Heart right ventricle (tissue), 16 donors: Measurements from ENCODE around the gene CCDC69. TPM values are rescaled to one million over a fixed set of nuclear protein-coding genes. Genes with fewer than 3 reads are reported as not detected.
A peak's percentile ranks its signal among the peaks of the same experiment; 100 is the strongest.

Experiments used
- ATAC-seq, 8 donors: fragments of 200-7000 bp; cut with Tn5 transposase; one replicate each; pipeline ENCODE4 v1.9.1; 2020; ENCODE audit warnings: mild to moderate bottlenecking in 8 of 8, moderate library complexity in 8 of 8, moderate number of reproducible peaks in 1 of 8
- DNase-seq, 2 donors: peaks; one replicate each; pipeline ENCODE4 v3.0.0-alpha.2; 2020
- H3K27ac ChIP-seq, 10 donors: fragments of 200-600 bp; sonication (generic) in 2 of 10; one replicate each; pipeline versions ENCODE4 v1.5.0 to v1.8.0; 2020 to 2022; ENCODE audit warnings: mild to moderate bottlenecking in 3 of 10
- H3K27me3 ChIP-seq, 7 donors: fragments of 200-600 bp; one replicate each; pipeline ENCODE4 v1.8.0; 2021 to 2022; ENCODE audit warnings: mild to moderate bottlenecking in 2 of 7
- H3K36me3 ChIP-seq, 9 donors: fragments of 200-600 bp; sonication (generic) in 1 of 9; one replicate each; pipeline versions ENCODE4 v1.5.0 to v1.8.0; 2020 to 2022; ENCODE audit warnings: mild to moderate bottlenecking in 2 of 9
- H3K4me1 ChIP-seq, 9 donors: fragments of 200-600 bp; sonication (generic) in 1 of 9; one replicate each; pipeline versions ENCODE4 v1.5.0 to v1.8.0; 2020 to 2022; ENCODE audit warnings: mild to moderate bottlenecking in 4 of 9
- H3K4me3 ChIP-seq, 10 donors: fragments of 200-600 bp; sonication (generic) in 2 of 10; one replicate each; pipeline versions ENCODE4 v1.5.0 to v1.8.0; 2020 to 2022; ENCODE audit warnings: mild to moderate bottlenecking in 7 of 10, moderate library complexity in 2 of 10
- H3K9me3 ChIP-seq, 11 donors: fragments of 200-600 bp in 10 of 11; sonication (generic) in 2 of 11; one replicate each; pipeline versions ENCODE4 v1.5.0 to v1.8.0; 2013 to 2022; ENCODE audit warnings: mild to moderate bottlenecking in 2 of 11, control low read depth in 1 of 11, moderate library complexity in 1 of 11
- WGBS, 2 donors: extraction: QIAGEN DNeasy Blood & Tissue Kit; methylation state at CpG; one replicate each; pipeline ENCODE4 v1.1.7; 2013; ENCODE audit warnings: inconsistent platforms in 1 of 2; 5-methylcytosine and 5-hydroxymethylcytosine counted together
- intact Hi-C, 10 donors: fragments of 100-400 bp; cut with DNase I; formaldehyde crosslinking; loops; one replicate each; pipeline versions ENCODE4 v1.11.1 to v1.14.2; 2022
- polyA plus RNA-seq, 2 donors: library from polyadenylated mRNA; stranded (reverse); fragments of 200-250 nt; gene quantifications; one replicate each; pipeline ENCODE4 v1.2.3, GENCODE V29; 2013
- total RNA-seq, 10 donors: library from RNA; stranded (reverse); fragmentation: NEBNext Ultra II Directional in 3 of 10; extraction: Animal tissue kit (Norgen Biotek cat#: 25700) in 3 of 10; gene quantifications; one replicate each; pipeline versions ENCODE4 v1.2.1 to v1.2.4, GENCODE V29; 2021 to 2023
- TF ChIP-seq, protein P1 (sequence below), 9 donors: fragments of 200-600 bp; sonication (generic) in 2 of 9; IDR thresholded peaks; one replicate each; pipeline versions ENCODE4 v1.5.0 to v1.8.0; 2021 to 2022; ENCODE audit warnings: antibody characterized with exemption in 9 of 9, mild to moderate bottlenecking in 5 of 9, moderate library complexity in 1 of 9
- donor health status: Arrhythmogenic right ventricular cardiomyopathy.
- donor health status: ischemic (EF 13 %, LVEDD 7.1; RV severe dilation, severe dysfunction).
- donor health status: healthy with polysubstance abuse.
- donor health status: DM: no; HTN: yes; CAD: no.
- donor health status: DM: no; HTN: no; CAD: no.
- donor health status: ischemic (EF 25% LVEDD 6.9; RV normal size, moderate dysfunction).
- donor health status: ischemic (EF 25% LVEDD 5.7; RV mildly dilated, moderate dysfunction).
- donor health status: healthy.
- donor health status: DM: yes; HTN: yes; CAD: no.
- donor health status: Ischemic cardiomyopathy.
- donor health status: ischemic (EF 35%, LVEDD 5.7; RV mildly dilated, moderate dysfunction).
- donor health status: nonischemic (EF 11% LVEDD 7.7; RV severe dilation, severe dysfunction).
- donor health status: DM: yes; HTN: yes; CAD: no.
- donor health status: PGD.
- donor health status: ischemic (EF 29% LVEDD 5.4; RV normal size, mild dysfunction).
- donor health status: nonischemic (EF 23%, LVEDD 6.1; RV moderate dilation, normal function).

Gene CCDC69
- total and polyA plus RNA-seq, 12 donors, result 50.8 to 191 (median 104) TPM

DNA sequence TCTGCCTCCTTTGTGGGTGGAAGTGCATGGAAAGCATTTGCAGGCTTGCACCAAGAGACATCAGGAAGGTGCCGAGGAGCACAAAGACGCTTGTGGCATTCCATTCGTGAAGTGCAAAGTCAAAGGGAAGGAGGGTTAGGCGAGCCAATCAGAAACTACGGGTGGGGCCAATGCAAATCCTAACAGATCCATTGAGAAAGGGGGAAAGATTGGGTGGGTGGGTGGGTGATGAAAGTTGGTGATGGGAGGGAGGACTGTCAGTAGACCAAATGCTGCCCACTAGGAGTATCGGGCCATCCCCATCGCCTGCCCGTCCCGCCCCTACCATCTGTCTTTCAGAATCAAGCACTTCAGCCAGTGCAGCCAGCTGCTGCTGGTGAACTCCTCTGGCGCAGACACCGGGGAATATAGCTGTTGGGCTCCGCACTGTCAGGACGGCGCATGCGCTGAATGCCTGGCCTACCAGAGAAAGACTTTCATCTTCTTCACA lies 49.2 kb downstream of the CCDC69 start:
- Histone ChIP-seq H3K9me3 (no peaks in the 10 kb centered on the region), H3K27me3 (no peaks in the 10 kb centered on the region), H3K27ac (peak overlapping the region in 2 of 10 donors; percentile 13 to 22), H3K4me3 (peak overlapping the region in 2 of 10 donors; percentile 2 to 16), H3K4me1 (peaks cover 0 to 12% (median 0%) of the 10 kb centered on the region in 9 donors), H3K36me3 (peaks cover 0 to 20% (median 0%) of the 10 kb centered on the region in 9 donors)
- ATAC-seq (peak in 7 of 8 donors; percentile 21 to 71 (median 49)), DNase-seq (no peak)
- TF ChIP-seq, protein P1, sequence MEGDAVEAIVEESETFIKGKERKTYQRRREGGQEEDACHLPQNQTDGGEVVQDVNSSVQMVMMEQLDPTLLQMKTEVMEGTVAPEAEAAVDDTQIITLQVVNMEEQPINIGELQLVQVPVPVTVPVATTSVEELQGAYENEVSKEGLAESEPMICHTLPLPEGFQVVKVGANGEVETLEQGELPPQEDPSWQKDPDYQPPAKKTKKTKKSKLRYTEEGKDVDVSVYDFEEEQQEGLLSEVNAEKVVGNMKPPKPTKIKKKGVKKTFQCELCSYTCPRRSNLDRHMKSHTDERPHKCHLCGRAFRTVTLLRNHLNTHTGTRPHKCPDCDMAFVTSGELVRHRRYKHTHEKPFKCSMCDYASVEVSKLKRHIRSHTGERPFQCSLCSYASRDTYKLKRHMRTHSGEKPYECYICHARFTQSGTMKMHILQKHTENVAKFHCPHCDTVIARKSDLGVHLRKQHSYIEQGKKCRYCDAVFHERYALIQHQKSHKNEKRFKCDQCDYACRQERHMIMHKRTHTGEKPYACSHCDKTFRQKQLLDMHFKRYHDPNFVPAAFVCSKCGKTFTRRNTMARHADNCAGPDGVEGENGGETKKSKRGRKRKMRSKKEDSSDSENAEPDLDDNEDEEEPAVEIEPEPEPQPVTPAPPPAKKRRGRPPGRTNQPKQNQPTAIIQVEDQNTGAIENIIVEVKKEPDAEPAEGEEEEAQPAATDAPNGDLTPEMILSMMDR (IDR thresholded peaks at IDR 0.05), result no peak
- intact Hi-C loops, result loop anchor here in 1 of 10 donors (10.0 kb wide), 1 partner anchor 60 kb away; no protein-coding TSS in a partner anchor
- WGBS, 2 donors, result 71 to 74% methylated on average over 15 of the region's 15 CpGs

DNA sequence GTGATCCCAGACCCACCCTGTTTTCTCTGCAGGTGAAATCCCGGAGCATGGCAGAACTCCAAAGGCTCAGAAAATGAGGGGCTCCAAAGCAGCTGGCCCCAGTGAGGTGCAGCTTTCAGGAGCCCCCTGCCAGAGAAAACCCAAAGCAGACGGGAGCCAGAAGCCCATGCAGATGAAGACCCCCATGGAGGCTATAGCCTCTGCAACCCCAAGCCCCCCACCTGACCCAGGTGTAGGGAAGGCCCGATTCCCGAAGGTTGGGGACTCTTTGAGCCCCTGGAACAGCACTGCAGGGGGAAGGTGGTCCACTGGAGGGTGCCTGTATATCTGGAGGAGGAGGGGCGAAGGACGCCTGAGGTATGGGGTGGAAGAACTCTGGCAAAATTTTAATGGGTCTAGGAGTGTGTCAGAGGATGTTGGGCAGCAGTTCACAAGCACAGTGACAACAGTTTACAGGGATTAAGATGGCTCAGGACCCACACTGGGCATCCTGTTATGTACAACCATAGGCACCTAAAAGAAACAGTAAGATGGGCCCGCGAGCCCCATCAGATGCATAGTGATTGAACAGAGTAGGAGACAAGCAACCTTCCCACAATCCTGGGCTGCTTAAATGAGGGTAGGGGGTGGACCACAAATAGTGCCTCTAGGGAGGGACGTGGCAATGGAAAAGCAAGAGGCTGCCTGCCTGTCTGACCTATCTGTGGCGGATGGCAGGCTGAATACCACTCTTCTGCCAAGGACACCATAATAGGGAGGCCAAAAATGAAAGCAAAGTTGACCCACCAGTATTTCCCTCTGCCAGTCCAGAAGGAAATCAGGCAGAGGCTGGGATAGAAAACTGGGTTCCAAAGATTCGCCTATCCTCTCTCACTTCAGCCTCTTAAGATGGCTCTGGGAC lies 49.9 kb downstream of the CCDC69 start:
- peak; percentile 9 to 39 (median 34) for ATAC-seq
- intact Hi-C loops, result loop anchor here in 1 of 10 donors (10.0 kb wide), 1 partner anchor 61 kb away; no protein-coding TSS in a partner anchor
- H3K27ac ChIP-seq, result peak overlapping the region in 1 of 10 donors; percentile 22
- TF ChIP-seq, protein P1 (IDR thresholded peaks at IDR 0.05), result no peak
- peaks cover 0 to 13% (median 0%) of the 10 kb centered on the region in 9 donors for H3K36me3 ChIP-seq
- H3K4me1 ChIP-seq, result peaks cover 0 to 15% (median 4%) of the 10 kb centered on the region in 9 donors
- H3K9me3 ChIP-seq, result no peaks in the 10 kb centered on the region
- H3K4me3 ChIP-seq, result peak overlapping the region in 2 of 10 donors; percentile 2 to 16
- no peak for DNase-seq
- WGBS, 2 donors, result 84 to 87% methylated on average over 11 of the region's 11 CpGs
- no peaks in the 10 kb centered on the region for H3K27me3 ChIP-seq

DNA sequence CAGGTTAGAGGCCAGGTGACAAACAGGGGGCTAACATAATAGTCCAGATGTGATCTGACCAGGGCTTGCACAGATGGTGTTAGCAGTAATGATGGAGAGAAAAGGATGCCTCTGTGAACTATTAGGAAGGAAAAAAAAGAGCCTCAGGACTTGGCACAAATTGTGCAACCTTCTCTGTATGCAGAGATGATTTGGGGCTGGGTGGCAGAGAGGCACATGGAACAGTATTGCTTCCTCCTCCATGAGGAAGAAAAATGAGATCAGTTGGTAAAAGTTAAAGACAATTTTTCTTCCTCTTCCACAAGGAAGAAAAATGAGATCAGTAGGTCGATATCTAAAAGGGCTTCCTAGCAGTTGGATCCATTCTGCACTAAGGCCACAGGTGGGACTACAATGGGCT lies 52.4 kb downstream of the CCDC69 start:
- ATAC-seq (no peak), DNase-seq (no peak)
- Histone ChIP-seq H3K4me1 (peaks cover 0 to 22% (median 6%) of the 10 kb centered on the region in 9 donors), H3K27ac (no peak overlapping the region), H3K4me3 (no peak overlapping the region), H3K27me3 (no peaks in the 10 kb centered on the region), H3K36me3 (no peaks in the 10 kb centered on the region), H3K9me3 (no peaks in the 10 kb centered on the region)
- TF ChIP-seq, protein P1 (IDR thresholded peaks at IDR 0.05), result no peak
- 83 to 84% methylated on average over 1 of the region's 1 CpG for WGBS, 2 donors
- intact Hi-C loops, result loop anchor here in 1 of 10 donors (10.0 kb wide), 1 partner anchor 63 kb away; no protein-coding TSS in a partner anchor

DNA sequence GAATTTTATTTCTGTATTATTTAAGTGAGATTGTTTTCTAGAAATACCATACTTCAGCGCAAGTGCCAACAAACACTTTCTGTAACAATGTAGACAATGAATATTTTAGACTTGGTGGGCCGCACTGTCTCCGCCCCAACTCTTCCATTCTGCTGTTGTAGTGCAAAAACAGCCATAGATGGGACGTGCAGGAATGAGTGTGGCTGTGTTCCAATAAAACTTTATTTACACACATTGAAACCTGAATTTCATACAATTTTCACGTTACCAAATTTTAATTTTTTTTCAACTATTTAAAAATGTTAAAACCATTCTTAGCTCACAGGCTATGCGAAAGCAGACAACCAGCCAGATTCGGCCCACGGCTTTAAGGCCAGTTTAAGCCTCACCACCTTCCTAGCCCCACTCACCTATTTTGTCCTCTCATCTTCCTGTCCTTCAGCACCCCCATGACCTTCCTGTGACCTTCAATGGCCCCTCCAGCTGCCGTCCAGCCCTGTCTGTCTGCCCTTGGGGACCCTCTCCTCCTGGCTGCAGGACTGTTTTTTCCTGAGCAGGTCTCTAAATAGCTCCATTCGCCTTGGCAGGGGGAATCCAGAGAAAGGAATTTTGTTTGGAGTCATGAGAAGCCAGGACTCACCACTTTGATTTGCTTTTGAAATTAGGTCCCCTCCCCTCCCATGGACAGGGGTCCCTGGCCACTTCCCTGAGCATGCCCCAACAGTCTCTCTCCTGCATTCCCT lies 55.1 kb downstream of the CCDC69 start:
- Histone ChIP-seq H3K27me3 (no peaks in the 10 kb centered on the region), H3K36me3 (no peaks in the 10 kb centered on the region), H3K4me1 (peaks cover 3 to 22% (median 13%) of the 10 kb centered on the region in 9 donors), H3K9me3 (no peaks in the 10 kb centered on the region), H3K4me3 (no peak overlapping the region), H3K27ac (no peak overlapping the region)
- TF ChIP-seq, protein P1 (IDR thresholded peaks at IDR 0.05), result no peak
- DNase-seq (no peak), ATAC-seq (no peak)
- WGBS, 2 donors, result 42 to 74% methylated on average over 10 of the region's 10 CpGs
- intact Hi-C loops, result loop anchor here in 5 of 10 donors (2.0 to 10.0 kb wide), 5 partner anchors 66 to 166 kb away; no protein-coding TSS in a partner anchor
